Upper lobe of left lung (tissue), 4 donors: ENCODE data around the gene SPRED2.

Experiments used
- CTCF ChIP-seq, 6 experiments: fragments of 450-650 bp in 4 of 6; fragments of 200-600 bp in 2 of 6; sonication (generic) in 2 of 6; IDR thresholded peaks; one replicate each; pipeline ENCODE4 v1.5.1; 2016 to 2019; ENCODE audit warnings: antibody characterized with exemption in 6 of 6
- EP300 ChIP-seq, 4 donors: sonication (generic); formaldehyde crosslinking; IDR thresholded peaks; one replicate each; pipeline ENCODE4 v1.5.1; 2017; ENCODE audit warnings: antibody characterized with exemption in 4 of 4, control low read depth in 2 of 4
- POLR2A ChIP-seq, 4 donors: fragments of 450-650 bp; IDR thresholded peaks; one replicate each; pipeline ENCODE4 v1.5.1; 2016 to 2017; ENCODE audit warnings: antibody characterized with exemption in 4 of 4, mild to moderate bottlenecking in 2 of 4

GRCh38 chr2:65456886-65457285 lies 24.5 kb upstream of the SPRED2 start:
- no peak for TF ChIP-seq CTCF (IDR thresholded peaks at IDR 0.05)
- TF ChIP-seq EP300 (IDR thresholded peaks at IDR 0.05) = no peak
- TF ChIP-seq POLR2A (IDR thresholded peaks at IDR 0.05) = no peak
